Gastrocnemius medialis (tissue), 4 donors: ENCODE results near the gene PFKM. TPM values are rescaled to one million over a fixed set of nuclear protein-coding genes. Genes with fewer than 3 reads are reported as not detected.

Experiments
- ATAC-seq, 2 donors: fragments of 150-250 bp; one replicate each; pipeline ENCODE4 v1.9.1; 2016
- DNase-seq, 2 donors: peaks; one replicate each; pipeline ENCODE4 v3.0.0-alpha.2; 2019
- H3K27ac ChIP-seq, 4 donors: fragments of 200-600 bp; sonication (generic); 1 replicate in 1 of 4; 2 replicates in 3 of 4; pipeline ENCODE4 v1.5.1; 2016 to 2018; ENCODE audit warnings: mild to moderate bottlenecking in 2 of 4, moderate library complexity in 1 of 4
- H3K27me3 ChIP-seq, 3 donors: fragments of 200-600 bp; sonication (generic) in 2 of 3; 1 replicate in 1 of 3; 2 replicates in 2 of 3; pipeline versions ENCODE4 v1.5.1 to v1.6.0; 2016 to 2019; ENCODE audit warnings: mild to moderate bottlenecking in 1 of 3, moderate library complexity in 1 of 3
- H3K36me3 ChIP-seq, 2 donors: fragments of 200-600 bp; sonication (generic) in 1 of 2; one replicate each; pipeline ENCODE4 v1.5.1; 2017 to 2018
- H3K4me1 ChIP-seq, 2 donors: fragments of 200-600 bp; sonication (generic) in 1 of 2; one replicate each; pipeline ENCODE4 v1.5.1; 2016 to 2017; ENCODE audit warnings: mild to moderate bottlenecking in 2 of 2
- H3K4me3 ChIP-seq, 4 donors: fragments of 200-600 bp; sonication (generic) in 3 of 4; 1 replicate in 1 of 4; 2 replicates in 3 of 4; pipeline ENCODE4 v1.5.1; 2016 to 2019; ENCODE audit warnings: mild to moderate bottlenecking in 2 of 4
- H3K9me3 ChIP-seq, 3 donors: fragments of 200-600 bp; sonication (generic) in 2 of 3; 1 replicate in 1 of 3; 2 replicates in 2 of 3; pipeline ENCODE4 v1.5.1; 2016 to 2019
- POLR2A ChIP-seq, 2 donors: fragments of 450-650 bp; IDR thresholded peaks; one replicate each; pipeline ENCODE4 v1.6.1; 2017; ENCODE audit warnings: antibody characterized with exemption in 2 of 2, mild to moderate bottlenecking in 2 of 2, moderate library complexity in 2 of 2
- in situ Hi-C, 4 donors: fragments of 200-750 bp; cut with MboI; loops; one replicate each; pipeline versions ENCODE4 v1.15.0 to v1.8.0; 2017; ENCODE audit warnings: low sequenced_read_pairs in 4 of 4
- intact Hi-C: fragments of 100-400 bp; cut with DNase I; formaldehyde crosslinking; loops from one replicate; pipeline ENCODE4 v1.15.1; 2023; ENCODE audit warnings: low total_unique reads
- total RNA-seq, 4 donors: library from RNA; depleted of rRNA; stranded (reverse); fragments of >200 nt; gene quantifications; one replicate each; pipeline versions ENCODE4 v1.1.0 to v1.2.3, GENCODE V29; 2016
- TF ChIP-seq, protein P1 (sequence below), 5 experiments: fragments of 450-650 bp in 3 of 5; fragments of 200-600 bp in 2 of 5; sonication (generic) in 2 of 5; IDR thresholded peaks in 4 of 5; conservative IDR thresholded peaks in 1 of 5; 1 replicate in 4 of 5; 2 replicates in 1 of 5; pipeline ENCODE4 v1.5.1; 2016 to 2019; ENCODE audit warnings: antibody characterized with exemption in 5 of 5, mild to moderate bottlenecking in 3 of 5, moderate library complexity in 3 of 5

The PFKM gene
- total RNA-seq, 4 donors from 2014 or later: 341 to 1,022 (median 763) TPM

DNA sequence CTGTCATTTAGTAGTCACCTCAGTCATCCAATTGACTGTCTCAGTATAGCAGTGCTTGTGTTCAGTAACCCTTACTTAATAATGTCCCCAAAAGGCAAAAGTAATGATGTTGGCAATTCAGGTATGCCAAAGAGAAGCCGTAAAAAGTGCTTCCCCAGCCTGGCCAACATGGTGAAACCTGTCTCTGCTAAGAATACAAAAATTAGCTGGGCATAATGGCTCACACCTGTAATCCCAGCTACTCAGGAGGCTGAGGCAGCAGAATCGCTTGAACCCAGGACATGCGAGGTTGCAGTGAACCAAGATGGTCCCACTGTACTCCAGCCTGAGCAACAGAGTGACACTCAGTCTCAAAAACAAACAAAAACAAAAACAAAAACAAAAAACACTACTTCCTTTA is 46.9 kb upstream of the PFKM start:
- no peak for ATAC-seq
- Histone ChIP-seq H3K9me3 (no peaks in the 10 kb centered on the region), H3K27ac (no peak overlapping the region), H3K4me3 (no peak overlapping the region), H3K27me3 (no peaks in the 10 kb centered on the region), H3K36me3 (peaks cover 3 to 61% of the 10 kb centered on the region in 2 donors), H3K4me1 (peaks cover 5% of the 10 kb centered on the region in 2 donors)
- DNase-seq: no peak
- intact Hi-C loops (no loop called here), in situ Hi-C loops (loop anchor here in 1 of 4 donors (25.0 kb wide), 1 partner anchor 565 kb away; no protein-coding TSS in a partner anchor)
- TF ChIP-seq, protein P1, sequence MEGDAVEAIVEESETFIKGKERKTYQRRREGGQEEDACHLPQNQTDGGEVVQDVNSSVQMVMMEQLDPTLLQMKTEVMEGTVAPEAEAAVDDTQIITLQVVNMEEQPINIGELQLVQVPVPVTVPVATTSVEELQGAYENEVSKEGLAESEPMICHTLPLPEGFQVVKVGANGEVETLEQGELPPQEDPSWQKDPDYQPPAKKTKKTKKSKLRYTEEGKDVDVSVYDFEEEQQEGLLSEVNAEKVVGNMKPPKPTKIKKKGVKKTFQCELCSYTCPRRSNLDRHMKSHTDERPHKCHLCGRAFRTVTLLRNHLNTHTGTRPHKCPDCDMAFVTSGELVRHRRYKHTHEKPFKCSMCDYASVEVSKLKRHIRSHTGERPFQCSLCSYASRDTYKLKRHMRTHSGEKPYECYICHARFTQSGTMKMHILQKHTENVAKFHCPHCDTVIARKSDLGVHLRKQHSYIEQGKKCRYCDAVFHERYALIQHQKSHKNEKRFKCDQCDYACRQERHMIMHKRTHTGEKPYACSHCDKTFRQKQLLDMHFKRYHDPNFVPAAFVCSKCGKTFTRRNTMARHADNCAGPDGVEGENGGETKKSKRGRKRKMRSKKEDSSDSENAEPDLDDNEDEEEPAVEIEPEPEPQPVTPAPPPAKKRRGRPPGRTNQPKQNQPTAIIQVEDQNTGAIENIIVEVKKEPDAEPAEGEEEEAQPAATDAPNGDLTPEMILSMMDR (IDR thresholded peaks at IDR 0.05 in 4 of 5, conservative IDR thresholded peaks at IDR 0.05 in 1 of 5): no peak
- TF ChIP-seq POLR2A (IDR thresholded peaks at IDR 0.05): no peak

DNA sequence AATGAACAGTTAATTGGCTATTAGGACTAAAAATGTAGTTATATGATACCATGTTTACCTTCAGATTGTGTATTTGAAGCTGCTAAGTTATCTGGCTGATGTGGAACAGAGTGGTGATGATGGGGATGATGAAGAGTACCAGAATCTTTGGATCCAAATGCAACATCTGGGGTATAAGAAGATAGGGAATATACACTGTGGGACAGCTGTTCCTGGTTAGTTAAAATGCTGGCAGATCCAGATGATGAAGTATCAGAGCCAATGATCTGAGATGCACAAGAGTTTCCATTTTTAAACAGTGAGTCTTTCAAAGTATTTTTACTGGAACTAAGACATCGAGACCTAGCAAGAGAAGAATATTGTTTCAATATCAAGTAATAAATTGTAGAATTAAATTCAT is 44.9 kb upstream of the PFKM start:
- no peak for ATAC-seq
- in situ Hi-C loops: loop anchor here in 1 of 4 donors (25.0 kb wide), 1 partner anchor 563 kb away; no protein-coding TSS in a partner anchor
- intact Hi-C loops: no loop called here

DNA sequence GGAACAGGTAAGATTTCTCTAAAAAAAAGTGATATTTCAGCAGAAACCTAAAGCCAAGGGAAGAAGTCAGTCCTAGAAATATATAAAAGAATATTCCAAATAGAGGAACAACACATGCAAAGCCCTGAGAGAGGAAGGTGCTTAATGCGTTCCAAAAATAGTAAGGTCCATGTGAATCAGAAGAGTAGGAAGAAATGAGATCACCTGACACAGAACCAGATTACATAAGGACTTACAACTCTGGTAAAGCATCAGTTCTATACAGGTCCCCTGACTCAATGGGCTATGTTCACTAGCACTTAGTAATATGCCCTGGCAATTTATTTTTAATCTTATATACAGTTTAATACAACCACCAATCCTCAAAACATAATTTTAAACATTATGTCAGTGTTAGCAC is 43.3 kb upstream of the PFKM start:
- no peak for TF ChIP-seq POLR2A (IDR thresholded peaks at IDR 0.05)
- TF ChIP-seq, protein P1 (IDR thresholded peaks at IDR 0.05 in 4 of 5, conservative IDR thresholded peaks at IDR 0.05 in 1 of 5): no peak
- Histone ChIP-seq H3K9me3 (no peaks in the 10 kb centered on the region), H3K4me1 (peaks cover 5% of the 10 kb centered on the region in 2 donors), H3K27ac (peak overlapping the region in 1 of 4 donors; percentile 45), H3K4me3 (no peak overlapping the region), H3K27me3 (no peaks in the 10 kb centered on the region), H3K36me3 (peaks cover 6 to 49% of the 10 kb centered on the region in 2 donors)
- ATAC-seq (peak; percentile 79 to 81), DNase-seq (no peak)
- in situ Hi-C loops (no loop called here), intact Hi-C loops (no loop called here)

More for the DNA sequence above, 44.9 kb upstream of the PFKM start:
- DNase-seq: no peak
- peaks cover 6 to 58% of the 10 kb centered on the region in 2 donors for H3K36me3 ChIP-seq
- H3K27ac ChIP-seq: no peak overlapping the region
- H3K4me3 ChIP-seq: no peak overlapping the region
- no peaks in the 10 kb centered on the region for H3K9me3 ChIP-seq
- no peaks in the 10 kb centered on the region for H3K27me3 ChIP-seq
- peaks cover 5% of the 10 kb centered on the region in 2 donors for H3K4me1 ChIP-seq
- TF ChIP-seq, protein P1 (IDR thresholded peaks at IDR 0.05 in 4 of 5, conservative IDR thresholded peaks at IDR 0.05 in 1 of 5): no peak
- no peak for TF ChIP-seq POLR2A (IDR thresholded peaks at IDR 0.05)

DNA sequence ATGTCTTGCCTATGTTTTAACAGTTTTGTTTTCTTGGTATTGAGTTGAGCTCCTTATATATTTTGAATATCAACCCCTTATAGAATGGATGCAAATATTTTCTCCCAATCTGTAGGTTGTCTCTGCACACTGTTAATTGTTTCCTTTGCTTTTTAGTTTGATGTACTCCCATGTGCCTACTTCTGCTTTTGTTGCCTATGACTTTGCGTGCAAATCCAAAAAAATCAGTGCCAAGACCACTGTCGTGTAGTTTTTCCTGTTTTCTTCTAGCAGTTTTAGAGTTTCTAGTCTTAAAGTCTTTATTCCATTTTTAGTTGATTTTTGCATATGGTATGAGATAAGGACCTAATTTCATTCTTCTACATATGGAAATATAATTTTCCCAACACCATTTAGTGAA is 42.1 kb upstream of the PFKM start:
- H3K27me3 ChIP-seq: no peaks in the 10 kb centered on the region
- in situ Hi-C loops: no loop called here
- H3K9me3 ChIP-seq: no peaks in the 10 kb centered on the region
- peaks cover 5% of the 10 kb centered on the region in 2 donors for H3K4me1 ChIP-seq
- no peak overlapping the region for H3K4me3 ChIP-seq
- ATAC-seq: no peak
- intact Hi-C loops: no loop called here
- H3K36me3 ChIP-seq: peaks cover 6 to 45% of the 10 kb centered on the region in 2 donors
- TF ChIP-seq POLR2A (IDR thresholded peaks at IDR 0.05): no peak
- no peak for DNase-seq
- no peak overlapping the region for H3K27ac ChIP-seq

DNA sequence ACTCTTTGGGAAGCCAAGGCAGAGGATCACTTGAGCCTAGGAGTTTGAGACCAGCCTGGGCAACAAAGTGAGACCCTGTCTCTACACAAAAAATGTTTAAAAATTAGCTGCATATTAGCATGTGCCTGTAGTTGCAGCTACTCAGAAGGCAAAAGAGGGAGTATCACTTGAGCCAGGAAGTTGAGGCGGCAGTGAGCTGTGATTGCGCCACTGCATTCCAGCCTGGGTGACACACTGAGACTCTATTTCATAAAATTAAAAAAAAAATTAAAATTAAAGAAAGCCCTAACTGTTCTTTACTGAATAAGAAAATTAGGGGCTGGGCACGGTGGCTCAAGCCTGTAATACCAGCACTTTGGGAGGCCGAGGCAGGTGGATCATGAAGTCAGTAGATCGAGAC is 40.3 kb upstream of the PFKM start:
- in situ Hi-C loops: no loop called here
- ATAC-seq (no peak), DNase-seq (no peak)
- Histone ChIP-seq H3K27ac (no peak overlapping the region), H3K36me3 (peaks cover 4 to 41% of the 10 kb centered on the region in 2 donors), H3K4me1 (peaks cover 5% of the 10 kb centered on the region in 2 donors), H3K27me3 (no peaks in the 10 kb centered on the region), H3K9me3 (no peaks in the 10 kb centered on the region), H3K4me3 (no peak overlapping the region)
- intact Hi-C loops: no loop called here
- TF ChIP-seq, protein P1 (IDR thresholded peaks at IDR 0.05 in 4 of 5, conservative IDR thresholded peaks at IDR 0.05 in 1 of 5): no peak
- no peak for TF ChIP-seq POLR2A (IDR thresholded peaks at IDR 0.05)
